Testis (tissue), 2 donors: ENCODE data around the gene CDYL2.

Experiments used
- POLR2A ChIP-seq: fragments of 450-650 bp; IDR thresholded peaks from one replicate; pipeline ENCODE4 v1.6.1; 2017; ENCODE audit warnings: antibody characterized with exemption, mild to moderate bottlenecking, moderate library complexity
- TF ChIP-seq, protein P1 (sequence below), 3 experiments: fragments of 450-650 bp in 2 of 3; fragments of 200-600 bp in 1 of 3; sonication (generic) in 1 of 3; IDR thresholded peaks; one replicate each; pipeline ENCODE4 v1.5.1; 2016 to 2019; ENCODE audit warnings: antibody characterized with exemption in 3 of 3, mild to moderate bottlenecking in 2 of 3, moderate library complexity in 1 of 3

DNA sequence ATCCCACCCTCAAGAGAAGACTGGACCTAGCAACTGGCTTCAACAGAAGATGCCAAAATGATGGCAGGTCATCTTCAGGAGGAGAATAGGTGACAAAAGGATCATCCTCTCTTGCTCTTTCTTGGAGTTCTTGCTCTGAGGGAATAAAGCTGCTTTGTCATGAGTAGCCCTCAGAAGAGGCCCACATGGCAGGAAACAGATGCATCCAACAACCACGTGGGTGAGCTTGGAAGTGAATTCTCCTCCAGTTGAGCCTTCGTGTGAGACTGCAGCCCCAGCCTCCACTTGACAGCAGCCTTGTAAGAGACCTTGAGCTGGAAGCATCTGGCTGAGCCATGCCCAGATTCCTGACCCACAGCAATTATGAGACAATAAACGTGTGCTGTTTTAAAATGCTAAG is 176.1 kb downstream of the CDYL2 start:
- TF ChIP-seq, protein P1, sequence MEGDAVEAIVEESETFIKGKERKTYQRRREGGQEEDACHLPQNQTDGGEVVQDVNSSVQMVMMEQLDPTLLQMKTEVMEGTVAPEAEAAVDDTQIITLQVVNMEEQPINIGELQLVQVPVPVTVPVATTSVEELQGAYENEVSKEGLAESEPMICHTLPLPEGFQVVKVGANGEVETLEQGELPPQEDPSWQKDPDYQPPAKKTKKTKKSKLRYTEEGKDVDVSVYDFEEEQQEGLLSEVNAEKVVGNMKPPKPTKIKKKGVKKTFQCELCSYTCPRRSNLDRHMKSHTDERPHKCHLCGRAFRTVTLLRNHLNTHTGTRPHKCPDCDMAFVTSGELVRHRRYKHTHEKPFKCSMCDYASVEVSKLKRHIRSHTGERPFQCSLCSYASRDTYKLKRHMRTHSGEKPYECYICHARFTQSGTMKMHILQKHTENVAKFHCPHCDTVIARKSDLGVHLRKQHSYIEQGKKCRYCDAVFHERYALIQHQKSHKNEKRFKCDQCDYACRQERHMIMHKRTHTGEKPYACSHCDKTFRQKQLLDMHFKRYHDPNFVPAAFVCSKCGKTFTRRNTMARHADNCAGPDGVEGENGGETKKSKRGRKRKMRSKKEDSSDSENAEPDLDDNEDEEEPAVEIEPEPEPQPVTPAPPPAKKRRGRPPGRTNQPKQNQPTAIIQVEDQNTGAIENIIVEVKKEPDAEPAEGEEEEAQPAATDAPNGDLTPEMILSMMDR (IDR thresholded peaks at IDR 0.05) = no peak
- no peak for TF ChIP-seq POLR2A
